HepG2 (cell line): ENCODE measurements around the gene YEATS2. TPM values are rescaled to one million over a fixed set of nuclear protein-coding genes. Genes with fewer than 3 reads are reported as not detected.

Experiments used
- AKAP8 ChIP-seq: sonication (generic); formaldehyde crosslinking; IDR thresholded peaks from 2 replicates; pipeline ENCODE4 v1.5.1; 2020; ENCODE audit warnings: mild to moderate bottlenecking, missing genetic modification reagents
- ATF7-NPFF ChIP-seq: sonication (generic); formaldehyde crosslinking; IDR thresholded peaks from 2 replicates; pipeline ENCODE4 v1.8.1; 2023; ENCODE audit warnings: mild to moderate bottlenecking, low read depth, missing genetic modification reagents, moderate library complexity
- CBX2 ChIP-seq, 2 experiments: fragments of 200-600 bp in 1 of 2; sonication (generic); formaldehyde crosslinking in 1 of 2; IDR thresholded peaks; 2 replicates each; pipeline versions ENCODE4 v1.7.0 to v1.8.1; 2018 to 2022; ENCODE audit warnings: low read depth in 2 of 2, low read length in 1 of 2, mild to moderate bottlenecking in 1 of 2, missing genetic modification reagents in 1 of 2
- CBX5 ChIP-seq: sonication (generic); formaldehyde crosslinking; IDR thresholded peaks from 2 replicates; pipeline ENCODE4 v1.4.0; 2020; ENCODE audit warnings: missing genetic modification reagents, borderline replicate concordance
- CEBPB ChIP-seq: IDR thresholded peaks from 2 replicates; pipeline ENCODE4 v1.6.1; 2011; ENCODE audit warnings: low read depth, low read length, improper control_type of control experiment, borderline replicate concordance
- EEA1 ChIP-seq: sonication (generic); formaldehyde crosslinking; IDR thresholded peaks from 2 replicates; pipeline ENCODE4 v1.5.1; 2020; ENCODE audit warnings: mild to moderate bottlenecking, missing genetic modification reagents, borderline replicate concordance
- GZF1 ChIP-seq: sonication (generic); formaldehyde crosslinking; IDR thresholded peaks from 2 replicates; pipeline ENCODE4 v1.5.1; 2020; ENCODE audit warnings: mild to moderate bottlenecking, missing genetic modification reagents
- HNF4A ChIP-seq: sonication (generic); formaldehyde crosslinking; IDR thresholded peaks from 2 replicates; pipeline ENCODE4 v1.4.0; 2020; ENCODE audit warnings: missing genetic modification reagents
- HNRNPUL1 ChIP-seq: fragments of 200-400 bp; formaldehyde crosslinking; IDR thresholded peaks from 2 replicates; pipeline ENCODE4 v1.6.1; 2017; ENCODE audit warnings: low read depth, mild to moderate bottlenecking, low read length, moderate library complexity
- HOXA3 ChIP-seq: sonication (generic); formaldehyde crosslinking; IDR thresholded peaks from 2 replicates; pipeline ENCODE4 v1.5.0; 2020; ENCODE audit warnings: missing genetic modification reagents
- NFE2 ChIP-seq: sonication (generic); formaldehyde crosslinking; IDR thresholded peaks from 2 replicates; pipeline ENCODE4 v1.4.0; 2020; ENCODE audit warnings: missing genetic modification reagents
- NFYB ChIP-seq: sonication (generic); formaldehyde crosslinking; IDR thresholded peaks from 2 replicates; pipeline ENCODE4 v1.4.0; 2020; ENCODE audit warnings: missing genetic modification reagents
- REPIN1 ChIP-seq: sonication (generic); formaldehyde crosslinking; IDR thresholded peaks from 2 replicates; pipeline ENCODE4 v1.8.0; 2022; ENCODE audit warnings: missing genetic modification reagents, low read depth, mild to moderate bottlenecking, borderline replicate concordance
- REST ChIP-seq, 2 experiments: IDR thresholded peaks; 2 replicates each; pipeline ENCODE4 v1.6.1; 2011 to 2012; ENCODE audit warnings: low read length in 2 of 2, borderline replicate concordance in 1 of 2, low read depth in 1 of 2, mild to moderate bottlenecking in 1 of 2, moderate library complexity in 1 of 2
- SAP130 ChIP-seq: IDR thresholded peaks from 2 replicates; pipeline ENCODE4 v1.6.1; 2016; ENCODE audit warnings: low read depth
- SP5 ChIP-seq: IDR thresholded peaks from 2 replicates; pipeline ENCODE4 v1.6.1; 2016; ENCODE audit warnings: low read depth, borderline replicate concordance
- THAP8 ChIP-seq: sonication (generic); formaldehyde crosslinking; IDR thresholded peaks from 2 replicates; pipeline ENCODE4 v1.5.1; 2020; ENCODE audit warnings: missing genetic modification reagents, mild to moderate bottlenecking, borderline replicate concordance
- ZBED4 ChIP-seq: sonication (generic); formaldehyde crosslinking; IDR thresholded peaks from 2 replicates; pipeline ENCODE4 v1.4.0; 2020; ENCODE audit warnings: missing genetic modification reagents, borderline replicate concordance
- ZEB1 ChIP-seq: IDR thresholded peaks from 2 replicates; pipeline ENCODE4 v1.6.1; 2012; ENCODE audit warnings: mild to moderate bottlenecking, low read depth, inconsistent platforms; ENCODE audit not compliant: insufficient replicate concordance
- ZMYM4 ChIP-seq: sonication (generic); formaldehyde crosslinking; IDR thresholded peaks from 2 replicates; pipeline ENCODE4 v1.8.1; 2023; ENCODE audit warnings: mild to moderate bottlenecking, missing genetic modification reagents
- ZNF225 ChIP-seq: sonication (generic); formaldehyde crosslinking; IDR thresholded peaks from 2 replicates; pipeline ENCODE4 v1.4.0; 2020; ENCODE audit warnings: mild to moderate bottlenecking, missing genetic modification reagents
- ZNF747 ChIP-seq: sonication (generic); formaldehyde crosslinking; IDR thresholded peaks from 2 replicates; pipeline ENCODE4 v1.8.1; 2023; ENCODE audit warnings: missing genetic modification reagents, mild to moderate bottlenecking, borderline replicate concordance
- polyA plus RNA-seq, 8 experiments: library from polyadenylated mRNA; depleted of rRNA in 3 of 8; stranded (reverse) in 7 of 8; unstranded in 1 of 8; fragments of >200 nt; fragmentation: Illumina TruSeq in 4 of 8; extraction: Trizol in 4 of 8; gene quantifications; 2 replicates each; pipeline versions ENCODE4 v1.2.1 to v1.2.3, GENCODE V29; 2011 to 2016; ENCODE audit warnings: low read depth in 4 of 8, missing spikeins in 1 of 8, mixed read lengths in 1 of 8; ENCODE audit not compliant: insufficient read depth in 1 of 8
- total RNA-seq, 5 experiments: library from RNA; depleted of rRNA; stranded (reverse); fragments of >200 nt; fragmentation: Illumina TruSeq; extraction: Trizol; gene quantifications; 2 replicates each; pipeline ENCODE4 v1.2.3, GENCODE V29; 2016; ENCODE audit warnings: low read depth in 1 of 5

YEATS2 gene
- total and polyA plus RNA-seq, 2 of the 13 experiments (the other 11 are each of a cell fraction or from before 2014, with no cell fraction given) = 18.6 to 33.7 TPM

GRCh38 chr3:183745300-183746098, 47.9 kb downstream of the YEATS2 start (continued):
- TF ChIP-seq REST (IDR thresholded peaks at IDR 0.05; ENCODE audit: borderline replicate concordance in 1 of 2, low read depth in 1 of 2, low read length in 2 of 2) = no peak
- no peak for TF ChIP-seq ZNF225 (CRISPR knock-in tag)
- no peak for TF ChIP-seq ATF7-NPFF (CRISPR knock-in tag)
- TF ChIP-seq GZF1 (CRISPR knock-in tag) = no peak
- no peak for TF ChIP-seq EEA1 (CRISPR knock-in tag)
- no peak for TF ChIP-seq SP5 (CRISPR knock-in tag)
- TF ChIP-seq NFYB (CRISPR knock-in tag) = no peak
- 0 out of 2 replicates have a peak, but pooled peaks have one; percentile 29 for TF ChIP-seq HNF4A (CRISPR knock-in tag)
- TF ChIP-seq THAP8 (CRISPR knock-in tag) = no peak
- TF ChIP-seq ZBED4 (CRISPR knock-in tag) = no peak
- TF ChIP-seq CBX2 (IDR thresholded peaks at IDR 0.05; ENCODE audit: low read depth, low read length) = no peak
- TF ChIP-seq CBX2 (CRISPR knock-in tag; IDR thresholded peaks at IDR 0.05; ENCODE audit: low read depth) = no peak
- no peak for TF ChIP-seq CBX5 (CRISPR knock-in tag)
- peak; percentile 62 for TF ChIP-seq SAP130 (CRISPR knock-in tag)
- 0 out of 2 replicates have a peak, but pooled peaks have one; percentile 37 for TF ChIP-seq HOXA3 (CRISPR knock-in tag)
- TF ChIP-seq ZEB1 = no peak
- TF ChIP-seq CEBPB = peak; percentile 74
- TF ChIP-seq ZMYM4 (CRISPR knock-in tag) = peak; percentile 33; the same call in 1 of the 2 replicates
- no peak for TF ChIP-seq HNRNPUL1
- no peak for TF ChIP-seq AKAP8
- TF ChIP-seq ZNF747 (CRISPR knock-in tag) = no peak
- no peak for TF ChIP-seq REPIN1
- TF ChIP-seq NFE2 = no peak
